NCI-H524 (cell line): ENCODE data around the gene FAM229B.

Experiments
- DNase-seq, 2 experiments: peaks; one replicate each; lab custom pipeline; 2025; lab: John Stamatoyannopoulos, UW

Gene FAM229B

DNA sequence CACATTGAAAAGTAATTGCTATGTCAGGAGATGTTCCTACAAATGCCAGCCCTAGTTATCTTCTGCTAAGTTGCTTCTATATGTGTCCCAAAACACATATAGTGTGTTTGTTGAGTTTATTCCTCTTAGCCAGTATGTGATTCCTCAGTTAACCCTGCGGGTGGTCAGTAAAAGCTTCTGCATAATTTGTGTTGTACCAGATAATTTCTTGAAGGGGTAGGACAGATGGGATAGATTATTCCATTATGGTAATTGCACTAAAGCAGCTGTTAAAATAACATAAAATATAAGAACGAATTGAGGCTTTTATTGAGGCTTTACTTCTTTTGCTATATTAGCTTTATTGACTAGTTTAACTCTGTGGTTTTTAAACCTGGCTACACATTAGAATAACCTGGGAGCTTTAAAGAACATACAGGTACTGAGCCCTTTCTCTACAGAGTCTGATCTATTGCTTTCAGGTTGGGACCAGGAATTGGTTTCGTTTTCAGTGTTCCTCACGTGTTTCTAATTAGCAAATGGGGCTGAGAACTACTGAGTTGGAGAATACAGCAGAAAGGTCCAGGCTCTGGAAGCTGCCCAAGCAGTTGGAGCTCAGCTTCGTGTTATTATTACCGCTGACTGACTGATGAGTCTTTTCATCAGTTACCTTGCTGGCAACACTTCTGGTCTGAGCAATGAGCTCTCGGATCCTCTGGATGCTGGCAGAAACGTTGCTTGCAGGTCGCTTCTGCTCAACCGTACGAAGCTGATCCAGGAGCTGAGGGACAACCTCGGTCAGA lies 56.9 kb downstream of the FAM229B start:
- peak; percentile 78 to 91 for DNase-seq

DNA sequence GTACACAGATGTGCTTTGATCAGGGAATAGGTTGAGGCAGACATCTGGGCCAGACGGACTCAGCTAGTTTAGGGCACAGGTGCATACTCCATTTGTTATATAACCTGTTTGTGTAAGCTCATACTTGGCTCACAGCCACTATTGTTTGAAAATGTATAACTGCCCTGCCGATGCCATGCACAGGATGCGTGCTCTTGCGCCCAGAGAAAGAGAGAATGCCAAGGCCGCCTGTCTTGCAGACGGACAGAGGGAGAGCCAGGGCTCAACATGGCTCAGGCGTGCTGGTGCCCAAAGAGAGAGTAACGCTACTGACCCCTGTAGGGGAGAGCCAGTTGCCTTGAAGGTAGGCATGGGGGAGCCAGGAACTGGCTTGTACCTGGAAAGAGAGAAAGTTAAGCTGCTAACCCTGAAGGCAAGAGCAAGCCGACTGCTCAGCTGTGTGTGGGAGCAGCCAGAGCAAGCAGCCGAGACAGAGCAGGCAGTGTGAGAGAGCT lies 57.7 kb downstream of the FAM229B start:
- peak; percentile 64 to 72 for DNase-seq

DNA sequence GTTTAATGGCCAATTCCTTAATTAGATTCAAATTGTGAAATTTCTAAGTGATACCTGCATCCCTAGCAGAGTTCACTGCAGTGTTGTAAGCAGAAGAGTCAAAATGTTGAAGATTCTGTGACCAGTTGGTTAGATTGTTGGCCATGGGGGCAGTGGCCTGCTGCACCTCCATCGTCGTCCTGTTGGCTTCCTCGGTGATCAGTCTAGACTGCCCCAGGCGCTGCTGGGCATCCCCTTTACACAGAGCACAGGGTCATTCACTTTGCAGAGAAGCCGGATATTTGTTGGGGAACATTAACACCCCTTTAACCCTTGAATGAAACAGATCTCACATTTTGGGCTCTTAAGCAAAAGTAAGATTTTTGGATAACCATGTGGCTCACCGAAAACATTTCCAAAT lies 60.7 kb downstream of the FAM229B start:
- DNase-seq, result no peak

DNA sequence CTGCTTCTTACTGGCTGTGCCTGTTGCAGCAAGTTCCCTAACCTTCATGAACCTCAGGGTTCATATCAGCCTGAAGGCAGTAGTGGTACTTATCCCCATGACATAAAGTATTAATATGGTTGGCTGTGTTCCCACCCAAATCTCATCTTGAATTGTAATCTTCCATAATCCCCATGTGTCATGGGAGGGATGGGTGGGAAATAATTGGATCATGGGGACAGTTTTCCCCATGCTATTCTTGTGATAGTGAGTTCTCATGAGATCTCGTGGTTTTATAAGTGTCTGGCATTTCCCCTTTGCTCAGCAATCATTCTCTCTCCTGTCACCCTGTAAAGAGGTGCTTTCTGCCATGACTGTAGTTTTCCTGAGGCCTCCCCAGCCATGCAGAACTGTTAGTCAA lies 61.8 kb downstream of the FAM229B start:
- peak; percentile 86 to 96 for DNase-seq

DNA sequence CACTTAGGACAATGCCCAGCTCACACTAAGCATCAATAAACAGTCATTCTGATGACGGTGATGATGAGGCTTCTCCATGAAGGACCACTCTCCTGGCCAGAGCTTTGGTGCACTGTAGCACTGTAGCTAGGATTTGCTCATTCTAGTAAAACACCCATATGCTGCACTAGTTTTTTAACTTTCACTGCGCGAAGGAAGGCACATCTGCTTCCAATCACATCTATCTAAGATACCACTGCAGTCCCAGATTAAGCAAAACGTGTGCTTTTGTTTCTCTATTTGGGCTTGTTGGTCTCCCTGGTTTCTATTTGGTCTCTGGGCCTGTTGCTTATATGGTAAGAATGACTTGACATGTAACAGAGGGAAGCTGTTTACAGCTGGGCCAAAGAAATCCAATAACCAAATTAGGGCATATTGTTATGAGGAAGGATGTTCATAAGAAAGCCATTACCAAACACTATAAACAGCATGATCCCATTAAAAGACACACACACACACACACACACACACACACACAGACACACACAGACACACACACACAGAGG lies 62.4 kb downstream of the FAM229B start:
- DNase-seq, result peak in 1 of 2 experiments; percentile 39

DNA sequence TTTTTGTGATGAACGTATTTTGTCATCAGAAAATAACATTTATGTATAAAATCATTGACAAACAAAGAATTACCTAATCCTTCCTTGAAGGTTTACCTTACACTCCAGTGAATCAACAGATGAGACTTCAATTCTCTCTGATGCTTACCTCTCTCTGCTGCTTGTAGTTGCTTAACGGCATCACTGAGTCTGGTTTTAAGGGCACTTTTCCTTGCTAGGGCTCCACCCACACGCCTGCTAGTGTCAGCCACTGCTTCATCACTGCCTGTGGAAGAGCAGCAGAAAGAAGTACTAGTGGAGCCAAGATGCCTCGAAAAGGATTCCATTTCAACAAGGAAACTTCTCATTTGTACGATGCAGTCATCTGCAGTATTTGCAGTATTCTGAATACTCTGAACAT lies 63.0 kb downstream of the FAM229B start:
- DNase-seq, result peak; percentile 41 to 63
